Peyer's patch (tissue), 4 donors: ENCODE results near the gene MARCHF10. TPM values are rescaled to one million over a fixed set of nuclear protein-coding genes. Genes with fewer than 3 reads are reported as not detected.

Experiments
- DNase-seq, 3 donors: peaks; one replicate each; pipeline ENCODE4 v3.0.0-alpha.2; 2017 to 2019
- H3K27ac ChIP-seq, 4 donors: fragments of 200-600 bp; sonication (generic); one replicate each; pipeline ENCODE4 v1.5.1; 2016 to 2019
- H3K27me3 ChIP-seq, 2 donors: fragments of 200-600 bp; sonication (generic); one replicate each; pipeline ENCODE4 v1.5.1; 2019
- H3K36me3 ChIP-seq, 3 donors: fragments of 200-600 bp; sonication (generic); one replicate each; pipeline ENCODE4 v1.5.1; 2016 to 2019
- H3K4me1 ChIP-seq, 4 donors: fragments of 200-600 bp; sonication (generic); one replicate each; pipeline ENCODE4 v1.5.1; 2016 to 2019
- H3K4me3 ChIP-seq, 4 donors: fragments of 200-600 bp; sonication (generic); 1 replicate in 3 of 4; 2 replicates in 1 of 4; pipeline ENCODE4 v1.5.1; 2016 to 2019; ENCODE audit warnings: mild to moderate bottlenecking in 1 of 4
- H3K9me3 ChIP-seq, 4 donors: fragments of 200-600 bp; sonication (generic); one replicate each; pipeline ENCODE4 v1.5.1; 2016 to 2019; ENCODE audit warnings: mild to moderate bottlenecking in 1 of 4
- POLR2A ChIP-seq, 2 donors: fragments of 450-650 bp; IDR thresholded peaks; one replicate each; pipeline ENCODE4 v1.5.1; 2017; ENCODE audit warnings: antibody characterized with exemption in 2 of 2, mild to moderate bottlenecking in 2 of 2, moderate library complexity in 2 of 2
- total RNA-seq, 4 donors: library from RNA; depleted of rRNA; stranded (reverse); fragments of >200 nt; gene quantifications; one replicate each; pipeline ENCODE4 v1.1.0, GENCODE V29; 2016
- TF ChIP-seq, protein P1 (sequence below), 6 experiments: fragments of 450-650 bp in 4 of 6; fragments of 200-600 bp in 2 of 6; sonication (generic) in 1 of 6; IDR thresholded peaks; one replicate each; pipeline ENCODE4 v1.5.1; 2017 to 2019; ENCODE audit warnings: antibody characterized with exemption in 6 of 6, mild to moderate bottlenecking in 3 of 6, moderate library complexity in 1 of 6

MARCHF10 gene
- total RNA-seq, 4 donors from 2014 or later = not detected

DNA sequence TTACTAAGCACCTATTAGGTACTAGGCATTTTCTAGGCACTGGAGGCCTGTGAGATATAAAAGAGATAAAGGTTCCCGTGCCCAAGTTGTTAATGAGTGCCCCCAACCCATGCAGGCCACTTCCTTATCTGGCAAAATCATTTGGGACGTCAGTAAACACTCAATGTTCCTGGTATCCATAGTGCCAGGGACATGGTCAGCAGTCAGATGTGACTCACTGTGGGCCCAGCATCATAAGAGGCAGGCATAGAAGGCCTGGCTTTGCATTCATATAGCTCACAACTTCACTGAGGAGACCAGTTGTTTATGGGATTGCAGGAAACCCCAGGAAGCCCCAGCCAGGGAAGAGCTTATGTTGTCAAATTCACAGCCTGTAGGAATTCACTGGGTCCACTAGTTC is 99.5 kb downstream of the MARCHF10 start:
- H3K4me3 ChIP-seq = no peak overlapping the region
- peak in 1 of 3 donors; percentile 2 for DNase-seq
- H3K9me3 ChIP-seq = peaks cover 0 to 3% (median 0%) of the 10 kb centered on the region in 4 donors
- no peaks in the 10 kb centered on the region for H3K27me3 ChIP-seq
- H3K4me1 ChIP-seq = peaks cover 0 to 11% (median 5%) of the 10 kb centered on the region in 4 donors
- no peak overlapping the region for H3K27ac ChIP-seq
- no peaks in the 10 kb centered on the region for H3K36me3 ChIP-seq
- no peak for TF ChIP-seq POLR2A (IDR thresholded peaks at IDR 0.05)
- TF ChIP-seq, protein P1, sequence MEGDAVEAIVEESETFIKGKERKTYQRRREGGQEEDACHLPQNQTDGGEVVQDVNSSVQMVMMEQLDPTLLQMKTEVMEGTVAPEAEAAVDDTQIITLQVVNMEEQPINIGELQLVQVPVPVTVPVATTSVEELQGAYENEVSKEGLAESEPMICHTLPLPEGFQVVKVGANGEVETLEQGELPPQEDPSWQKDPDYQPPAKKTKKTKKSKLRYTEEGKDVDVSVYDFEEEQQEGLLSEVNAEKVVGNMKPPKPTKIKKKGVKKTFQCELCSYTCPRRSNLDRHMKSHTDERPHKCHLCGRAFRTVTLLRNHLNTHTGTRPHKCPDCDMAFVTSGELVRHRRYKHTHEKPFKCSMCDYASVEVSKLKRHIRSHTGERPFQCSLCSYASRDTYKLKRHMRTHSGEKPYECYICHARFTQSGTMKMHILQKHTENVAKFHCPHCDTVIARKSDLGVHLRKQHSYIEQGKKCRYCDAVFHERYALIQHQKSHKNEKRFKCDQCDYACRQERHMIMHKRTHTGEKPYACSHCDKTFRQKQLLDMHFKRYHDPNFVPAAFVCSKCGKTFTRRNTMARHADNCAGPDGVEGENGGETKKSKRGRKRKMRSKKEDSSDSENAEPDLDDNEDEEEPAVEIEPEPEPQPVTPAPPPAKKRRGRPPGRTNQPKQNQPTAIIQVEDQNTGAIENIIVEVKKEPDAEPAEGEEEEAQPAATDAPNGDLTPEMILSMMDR (IDR thresholded peaks at IDR 0.05) = no peak

DNA sequence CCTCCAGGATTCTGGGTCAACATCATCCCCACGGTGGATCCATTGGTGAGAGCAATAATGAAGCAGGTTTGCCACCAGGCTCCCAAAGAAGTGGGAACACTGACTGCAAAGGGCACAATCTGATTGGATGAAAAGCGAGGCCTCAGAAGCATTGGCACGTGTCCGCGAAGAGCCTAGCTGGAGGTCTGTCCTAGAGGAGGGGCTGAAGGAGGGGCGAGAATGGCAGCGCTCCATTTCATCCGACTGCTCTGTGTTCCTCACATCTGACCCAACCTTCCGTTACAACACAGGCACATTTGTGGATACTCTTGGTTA is 100.7 kb downstream of the MARCHF10 start:
- no peak overlapping the region for H3K27ac ChIP-seq
- TF ChIP-seq, protein P1 (IDR thresholded peaks at IDR 0.05) = no peak
- TF ChIP-seq POLR2A (IDR thresholded peaks at IDR 0.05) = no peak
- DNase-seq = peak in 1 of 3 donors; percentile 30
- H3K27me3 ChIP-seq = no peaks in the 10 kb centered on the region
- H3K4me3 ChIP-seq = no peak overlapping the region
- H3K36me3 ChIP-seq = no peaks in the 10 kb centered on the region
- H3K4me1 ChIP-seq = peaks cover 0 to 14% (median 7%) of the 10 kb centered on the region in 4 donors
- peaks cover 0 to 3% (median 0%) of the 10 kb centered on the region in 4 donors for H3K9me3 ChIP-seq

DNA sequence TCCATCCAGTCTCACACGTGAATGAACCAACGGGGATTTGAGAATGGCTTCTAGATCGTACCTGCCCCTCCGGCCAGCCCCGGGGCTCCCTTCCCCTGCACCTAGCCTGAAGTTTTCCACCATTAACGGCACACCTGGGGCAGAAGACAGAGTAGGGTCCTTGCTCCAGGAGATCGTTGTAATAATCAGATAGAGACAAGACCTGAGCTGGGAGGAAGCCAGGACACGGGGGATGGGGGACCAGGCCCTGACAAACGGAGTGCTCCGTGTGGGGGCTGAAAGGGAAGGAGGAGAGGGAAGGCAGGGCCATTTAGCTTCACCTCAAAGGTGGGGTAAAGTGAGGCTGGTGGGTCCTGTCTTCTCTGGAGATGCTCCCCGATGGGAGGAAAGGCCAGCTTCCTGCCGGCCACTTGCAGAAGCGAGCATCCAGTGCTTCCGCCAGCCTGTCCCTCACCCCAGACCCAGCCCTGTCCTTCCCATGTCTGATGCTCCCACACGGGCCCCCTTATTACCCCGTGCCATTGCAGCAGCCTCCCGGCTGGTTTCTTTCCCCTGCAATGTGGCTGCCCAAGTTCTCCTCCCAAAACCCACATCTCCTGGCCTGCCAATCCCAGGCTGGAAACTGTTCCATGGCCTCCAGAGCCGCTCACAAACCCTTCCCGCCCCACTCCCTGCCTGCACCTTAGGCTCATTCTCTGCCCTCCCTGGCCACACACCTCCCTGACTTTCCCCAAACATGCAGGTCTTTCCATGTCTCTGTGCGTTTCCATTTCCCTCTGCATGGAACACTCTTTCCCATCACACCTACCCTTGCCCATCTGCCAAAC is 101.3 kb downstream of the MARCHF10 start:
- Histone ChIP-seq H3K27me3 (no peaks in the 10 kb centered on the region), H3K9me3 (peaks cover 0 to 3% (median 0%) of the 10 kb centered on the region in 4 donors), H3K27ac (no peak overlapping the region), H3K4me1 (peaks cover 0 to 14% (median 7%) of the 10 kb centered on the region in 4 donors), H3K36me3 (no peaks in the 10 kb centered on the region), H3K4me3 (no peak overlapping the region)
- peak in 1 of 3 donors; percentile 26 for DNase-seq
- no peak for TF ChIP-seq POLR2A (IDR thresholded peaks at IDR 0.05)
- TF ChIP-seq, protein P1 (IDR thresholded peaks at IDR 0.05) = no peak

DNA sequence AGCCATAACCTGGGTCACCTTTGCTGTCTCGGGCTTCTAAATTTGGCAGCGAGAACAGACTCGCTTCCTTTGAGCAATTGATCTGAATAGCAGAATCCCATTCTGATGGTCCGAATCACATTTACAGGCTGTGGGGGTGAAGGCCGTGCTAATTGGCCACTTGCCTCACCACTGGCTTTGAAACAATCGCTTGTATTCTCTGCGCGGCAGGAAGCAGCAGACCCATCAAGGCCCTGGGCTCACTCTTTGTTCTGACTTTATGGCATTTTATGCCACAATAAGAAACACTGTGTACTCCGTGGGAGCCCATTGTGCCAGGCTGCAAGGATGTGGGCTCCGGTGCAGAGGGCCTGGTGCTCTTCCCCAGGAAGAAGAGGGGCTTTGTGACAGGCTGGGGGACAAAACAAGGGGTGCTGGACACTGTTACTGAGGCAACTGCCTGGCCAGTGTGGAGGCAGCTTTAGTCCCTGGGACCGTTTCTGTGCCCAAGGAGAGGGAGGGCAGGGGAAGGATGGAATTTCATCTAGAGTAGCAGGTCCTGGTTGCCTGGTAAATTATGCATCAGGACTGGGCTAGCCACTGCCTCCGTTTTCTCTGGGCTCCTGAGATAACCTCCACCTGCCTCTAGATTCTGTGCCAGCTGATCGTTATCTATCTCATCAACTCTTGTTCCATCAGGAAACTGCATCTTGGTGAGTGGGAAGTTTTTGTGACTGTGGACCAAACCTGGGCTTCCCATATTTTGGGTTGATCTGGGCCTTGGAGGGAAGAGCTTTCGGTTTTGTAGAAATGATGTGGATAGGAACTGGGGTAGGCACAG is 102.1 kb downstream of the MARCHF10 start:
- no peak overlapping the region for H3K4me3 ChIP-seq
- peak overlapping the region in 1 of 4 donors; percentile 31 for H3K27ac ChIP-seq
- no peaks in the 10 kb centered on the region for H3K27me3 ChIP-seq
- peaks cover 0 to 3% (median 0%) of the 10 kb centered on the region in 4 donors for H3K9me3 ChIP-seq
- no peak for TF ChIP-seq POLR2A (IDR thresholded peaks at IDR 0.05)
- TF ChIP-seq, protein P1 (IDR thresholded peaks at IDR 0.05) = no peak
- DNase-seq = no peak
- no peaks in the 10 kb centered on the region for H3K36me3 ChIP-seq
- peaks cover 0 to 14% (median 7%) of the 10 kb centered on the region in 4 donors for H3K4me1 ChIP-seq

DNA sequence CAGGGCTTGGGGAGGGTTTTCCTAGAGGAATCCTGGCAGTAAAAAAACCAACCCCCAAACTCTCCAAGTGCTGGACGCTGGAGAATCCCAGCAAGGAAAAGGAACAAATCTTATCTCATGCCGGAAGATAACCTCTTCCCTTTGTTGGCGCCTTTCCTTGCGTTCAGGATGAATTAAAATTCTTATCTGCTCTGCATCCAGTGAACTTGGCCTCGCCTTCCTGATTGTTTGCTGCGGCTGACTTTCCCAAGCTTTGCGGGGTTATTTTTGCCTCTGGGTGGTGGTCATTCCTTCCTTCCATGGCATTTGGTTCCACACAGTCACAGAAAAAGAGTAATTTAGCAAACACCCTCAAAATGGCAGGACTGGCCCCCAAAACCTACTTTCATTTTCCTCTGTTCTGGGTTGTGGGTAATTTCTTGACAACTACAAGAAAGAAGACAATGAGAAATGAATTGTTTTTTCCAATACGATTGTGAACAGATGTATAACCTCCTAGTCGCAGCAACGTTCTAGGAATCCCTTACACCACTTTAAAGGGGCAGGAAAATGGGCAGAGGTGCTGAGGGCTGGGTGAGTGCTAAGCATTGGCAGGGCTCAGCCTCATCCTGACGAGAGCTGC is 102.8 kb downstream of the MARCHF10 start:
- no peak for DNase-seq
- Histone ChIP-seq H3K4me3 (no peak overlapping the region), H3K4me1 (peaks cover 0 to 14% (median 7%) of the 10 kb centered on the region in 4 donors), H3K9me3 (peaks cover 0 to 3% (median 0%) of the 10 kb centered on the region in 4 donors), H3K36me3 (no peaks in the 10 kb centered on the region), H3K27me3 (no peaks in the 10 kb centered on the region), H3K27ac (peak overlapping the region in 1 of 4 donors; percentile 31)
- no peak for TF ChIP-seq POLR2A (IDR thresholded peaks at IDR 0.05)
- TF ChIP-seq, protein P1 (IDR thresholded peaks at IDR 0.05) = no peak
